HepG2 (cell line): ENCODE results near the gene SMO. TPM values are rescaled to one million over a fixed set of nuclear protein-coding genes. Genes with fewer than 3 reads are reported as not detected.
A peak's percentile ranks its signal among the peaks of the same experiment; 100 is the strongest.

ENCODE experiments used
- FOSL1 ChIP-seq: sonication (generic); formaldehyde crosslinking; IDR thresholded peaks from 2 replicates; pipeline ENCODE4 v1.9.0; 2021; ENCODE audit warnings: missing genetic modification reagents, borderline replicate concordance
- HBP1 ChIP-seq: IDR thresholded peaks from 2 replicates; pipeline ENCODE4 v1.6.1; 2016; ENCODE audit warnings: low read depth, control low read depth
- HIC2 ChIP-seq: sonication (generic); formaldehyde crosslinking; IDR thresholded peaks from 2 replicates; pipeline ENCODE4 v1.9.0; 2022; ENCODE audit warnings: low read depth, missing genetic modification reagents
- KLF12 ChIP-seq: sonication (generic); formaldehyde crosslinking; IDR thresholded peaks from 2 replicates; pipeline ENCODE4 v1.4.0; 2020; ENCODE audit warnings: missing genetic modification reagents, borderline replicate concordance
- MLLT10 ChIP-seq: sonication (generic); formaldehyde crosslinking; IDR thresholded peaks from 2 replicates; pipeline ENCODE4 v1.4.0; 2020; ENCODE audit warnings: missing genetic modification reagents
- MXD4 ChIP-seq: IDR thresholded peaks from 2 replicates; pipeline ENCODE4 v1.6.1; 2016; ENCODE audit warnings: mild to moderate bottlenecking, missing biosample characterization, missing genetic modification reagents
- ONECUT2 ChIP-seq: sonication (generic); formaldehyde crosslinking; IDR thresholded peaks from 2 replicates; pipeline ENCODE4 v1.4.0; 2020; ENCODE audit warnings: missing genetic modification reagents
- PRDM15 ChIP-seq: sonication (generic); formaldehyde crosslinking; IDR thresholded peaks from 2 replicates; pipeline ENCODE4 v1.4.0; 2020; ENCODE audit warnings: missing genetic modification reagents
- RBM39 ChIP-seq: fragments of 200-400 bp; formaldehyde crosslinking; IDR thresholded peaks from one replicate; pipeline ENCODE4 v1.6.1; 2018; ENCODE audit warnings: antibody characterized with exemption, mild to moderate bottlenecking, low read depth, low read length; ENCODE audit not compliant: poor library complexity, severe bottlenecking
- RFX3 ChIP-seq: IDR thresholded peaks from 2 replicates; pipeline ENCODE4 v1.6.1; 2016; ENCODE audit warnings: missing biosample characterization, missing genetic modification reagents
- ZHX2 ChIP-seq, 2 experiments: sonication (generic) in 1 of 2; formaldehyde crosslinking in 1 of 2; IDR thresholded peaks; 2 replicates each; pipeline versions ENCODE4 v1.6.1 to v1.9.0; 2014 to 2022; ENCODE audit warnings: antibody characterized with exemption in 1 of 2, borderline replicate concordance in 1 of 2, inconsistent platforms in 1 of 2, low read depth in 1 of 2, missing genetic modification reagents in 1 of 2
- ZKSCAN5 ChIP-seq: sonication (generic); formaldehyde crosslinking; IDR thresholded peaks from 2 replicates; pipeline ENCODE4 v1.5.1; 2020; ENCODE audit warnings: mild to moderate bottlenecking, missing genetic modification reagents
- ZNF263 ChIP-seq: sonication (generic); formaldehyde crosslinking; IDR thresholded peaks from 2 replicates; pipeline ENCODE4 v1.4.0; 2020; ENCODE audit warnings: missing genetic modification reagents
- ZNF432 ChIP-seq: sonication (generic); formaldehyde crosslinking; IDR thresholded peaks from 2 replicates; pipeline ENCODE4 v1.5.0; 2020; ENCODE audit warnings: missing genetic modification reagents, mild to moderate bottlenecking, borderline replicate concordance
- ZNF768 ChIP-seq: sonication (generic); formaldehyde crosslinking; IDR thresholded peaks from 2 replicates; pipeline ENCODE4 v1.4.0; 2020; ENCODE audit warnings: missing genetic modification reagents
- polyA plus RNA-seq, 8 experiments: library from polyadenylated mRNA; depleted of rRNA in 3 of 8; stranded (reverse) in 7 of 8; unstranded in 1 of 8; fragments of >200 nt; fragmentation: Illumina TruSeq in 4 of 8; extraction: Trizol in 4 of 8; gene quantifications; 2 replicates each; pipeline versions ENCODE4 v1.2.1 to v1.2.3, GENCODE V29; 2011 to 2016; ENCODE audit warnings: low read depth in 4 of 8, missing spikeins in 1 of 8, mixed read lengths in 1 of 8; ENCODE audit not compliant: insufficient read depth in 1 of 8
- total RNA-seq, 5 experiments: library from RNA; depleted of rRNA; stranded (reverse); fragments of >200 nt; fragmentation: Illumina TruSeq; extraction: Trizol; gene quantifications; 2 replicates each; pipeline ENCODE4 v1.2.3, GENCODE V29; 2016; ENCODE audit warnings: low read depth in 1 of 5

Gene SMO
- total and polyA plus RNA-seq, 2 of the 13 experiments (the other 11 are each of a cell fraction or from before 2014, with no cell fraction given) = 23.8 to 32.3 TPM

- TF ChIP-seq HBP1 (CRISPR knock-in tag) (no peak), PRDM15 (CRISPR knock-in tag) (no peak), ZNF768 (CRISPR knock-in tag) (no peak), MLLT10 (CRISPR knock-in tag) (no peak), ONECUT2 (CRISPR knock-in tag) (no peak), FOSL1 (CRISPR knock-in tag) (no peak), ZHX2 (IDR thresholded peaks at IDR 0.05; ENCODE audit: low read depth) (no peak), ZHX2 (CRISPR knock-in tag; IDR thresholded peaks at IDR 0.05; ENCODE audit: borderline replicate concordance) (no peak), ZNF263 (CRISPR knock-in tag) (peak; percentile 89), MXD4 (CRISPR knock-in tag) (no peak), RFX3 (CRISPR knock-in tag) (no peak), ZKSCAN5 (CRISPR knock-in tag) (no peak), HIC2 (CRISPR knock-in tag) (no peak; the same call in 1 of the 2 replicates), ZNF432 (no peak), KLF12 (CRISPR knock-in tag) (no peak), RBM39 (no peak)
Observed at GRCh38 chr7:129213828-129214227, 25.4 kb downstream of the SMO start (continued).
